Activated T-cell treated with anti-CD3 and anti-CD28 coated beads, Interleukin-2, amount 50 U/mL, for 48 hours (primary cell): ENCODE data around the gene UCMA.

Experiments used
- DNase-seq, 2 experiments: peaks; one replicate each; pipeline ENCODE4 v3.0.0-alpha.2; 2020

UCMA gene

GRCh38 chr10:13184730-13185514, 49.3 kb downstream of the UCMA start:
- DNase-seq, result no peak

- DNase-seq, result no peak
Measured at GRCh38 chr10:13184276-13184675, 49.9 kb downstream of the UCMA start.

- DNase-seq, result no peak
Measured at GRCh38 chr10:13183625-13184024, 50.5 kb downstream of the UCMA start.

- DNase-seq, result no peak
Measured at GRCh38 chr10:13182424-13182823, 51.8 kb downstream of the UCMA start.

- peak in 1 of 2 experiments; percentile 42 for DNase-seq
Measured at GRCh38 chr10:13180788-13181187, 53.4 kb downstream of the UCMA start.

- no peak for DNase-seq
Measured at GRCh38 chr10:13173616-13174015, 60.6 kb downstream of the UCMA start.
